C4-2B (cell line): ENCODE data around the gene DYNLL2.
"Not testable (repeated sequence)": the region's sequence is repeated elsewhere in the genome, so short reads cannot be mapped to it uniquely, and the experiment has no call there.

ENCODE experiments used
- CTCF ChIP-seq: fragments of 450-650 bp; conservative IDR thresholded peaks from 2 replicates; pipeline ENCODE4 v1.5.1; 2017; ENCODE audit warnings: mild to moderate bottlenecking
- ZFX ChIP-seq: fragments of 450-650 bp; IDR thresholded peaks from 2 replicates; pipeline ENCODE4 v1.6.1; 2017

GRCh38 chr17:58074406-58074805, 8.8 kb upstream of the DYNLL2 start:
- not testable (repeated sequence) for TF ChIP-seq CTCF, ZFX
